Parathyroid adenoma (tissue), 2 donors: ENCODE data around the gene TMA16.
A peak's percentile ranks its signal among the peaks of the same experiment; 100 is the strongest.
"Not testable (repeated sequence)": the region's sequence is repeated elsewhere in the genome, so short reads cannot be mapped to it uniquely, and the experiment has no call there.

Source experiments
- H2AFZ ChIP-seq: fragments of 300-600 bp; sonication (generic); one replicate; pipeline ENCODE4 v1.7.0; 2017; ENCODE audit warnings: antibody characterized with exemption, mild to moderate bottlenecking
- H3K27ac ChIP-seq: fragments of 300-600 bp; sonication (generic); one replicate; pipeline ENCODE4 v1.7.0; 2017
- H3K27me3 ChIP-seq: fragments of 300-600 bp; sonication (generic); one replicate; pipeline ENCODE4 v1.7.0; 2017; ENCODE audit warnings: low read length; ENCODE audit not compliant: control insufficient read depth, insufficient read depth
- H3K36me3 ChIP-seq: fragments of 300-600 bp; sonication (generic); one replicate; pipeline ENCODE4 v1.7.0; 2017; ENCODE audit warnings: low read length; ENCODE audit not compliant: control insufficient read depth, insufficient read depth
- H3K4me1 ChIP-seq: fragments of 300-600 bp; sonication (generic); one replicate; pipeline ENCODE4 v1.7.0; 2017; ENCODE audit warnings: control low read depth
- H3K4me2 ChIP-seq: fragments of 300-600 bp; sonication (generic); one replicate; pipeline ENCODE4 v1.7.0; 2017; ENCODE audit warnings: low read length
- H3K4me3 ChIP-seq: fragments of 300-600 bp; sonication (generic); one replicate; pipeline ENCODE4 v1.7.0; 2017; ENCODE audit warnings: low read depth, low read length
- H3K79me2 ChIP-seq: fragments of 300-600 bp; sonication (generic); one replicate; pipeline ENCODE4 v1.7.0; 2017; ENCODE audit warnings: control low read depth
- H3K9ac ChIP-seq: fragments of 300-600 bp; sonication (generic); one replicate; pipeline ENCODE4 v1.7.0; 2017; ENCODE audit warnings: mild to moderate bottlenecking
- H3K9me3 ChIP-seq: fragments of 300-600 bp; sonication (generic); one replicate; pipeline ENCODE4 v1.7.0; 2017; ENCODE audit warnings: low read length; ENCODE audit not compliant: control insufficient read depth
- CTCF ChIP-seq: fragments of 300-600 bp; sonication (generic); IDR thresholded peaks from one replicate; pipeline ENCODE4 v1.7.0; 2017; ENCODE audit warnings: antibody characterized with exemption, mild to moderate bottlenecking
- donor health status: primary hyperparathyroidism.

The TMA16 gene

GRCh38 chr4:163494360-163495241, at the start of gene TMA16:
TMA16 (plus strand) TSS chr4:163494690; CDS start chr4:163494802, 112 bp downstream.
- no peaks in the 10 kb centered on the region for H3K27me3 ChIP-seq
- H3K4me1 ChIP-seq = no peaks in the 10 kb centered on the region
- H3K27ac ChIP-seq = peak within 1 kb of the TSS; percentile 74
- peak within 1 kb of the TSS; percentile 81 for H3K4me3 ChIP-seq
- no peaks in the 10 kb centered on the region for H3K79me2 ChIP-seq
- no peaks in the 10 kb centered on the region for H3K9me3 ChIP-seq
- H2AFZ ChIP-seq = peak within 1 kb of the TSS; percentile 98
- peak within 1 kb of the TSS; percentile 82 for H3K4me2 ChIP-seq
- no peaks in the 10 kb centered on the region for H3K36me3 ChIP-seq
- H3K9ac ChIP-seq = peak within 1 kb of the TSS; percentile 37
- no peak for TF ChIP-seq CTCF

GRCh38 chr4:163447023-163447422, 47.5 kb upstream of the TMA16 start:
- H2AFZ ChIP-seq, H3K27ac ChIP-seq, H3K9ac ChIP-seq, H3K9me3 ChIP-seq, H3K36me3 ChIP-seq, H3K4me2 ChIP-seq, H3K27me3 ChIP-seq, H3K4me3 ChIP-seq, H3K4me1 ChIP-seq, H3K79me2 ChIP-seq: not testable (repeated sequence)

- Histone ChIP-seq H3K4me2 (no peak overlapping the region), H3K4me1 (no peaks in the 10 kb centered on the region), H3K4me3 (no peak overlapping the region), H3K27me3 (no peaks in the 10 kb centered on the region), H3K27ac (no peak overlapping the region), H3K9me3 (no peaks in the 10 kb centered on the region), H3K79me2 (no peaks in the 10 kb centered on the region), H3K36me3 (peaks cover 5% of the 10 kb centered on the region), H3K9ac (no peak overlapping the region), H2AFZ (no peak overlapping the region)
- TF ChIP-seq CTCF = no peak
Measured at GRCh38 chr4:163447481-163447880, 47.0 kb upstream of the TMA16 start.

GRCh38 chr4:163448540-163449203, 45.8 kb upstream of the TMA16 start:
- H3K36me3 ChIP-seq = peaks cover 5% of the 10 kb centered on the region
- peak overlapping the region; percentile 28 for H2AFZ ChIP-seq
- no peaks in the 10 kb centered on the region for H3K79me2 ChIP-seq
- H3K27me3 ChIP-seq = no peaks in the 10 kb centered on the region
- H3K9me3 ChIP-seq = no peaks in the 10 kb centered on the region
- no peak overlapping the region for H3K9ac ChIP-seq
- no peak overlapping the region for H3K4me3 ChIP-seq
- TF ChIP-seq CTCF = no peak
- no peak overlapping the region for H3K27ac ChIP-seq
- H3K4me2 ChIP-seq = no peak overlapping the region
- no peaks in the 10 kb centered on the region for H3K4me1 ChIP-seq

- TF ChIP-seq CTCF = no peak
- no peak overlapping the region for H3K4me3 ChIP-seq
- H3K27ac ChIP-seq = no peak overlapping the region
- H3K27me3 ChIP-seq = no peaks in the 10 kb centered on the region
- H3K79me2 ChIP-seq = no peaks in the 10 kb centered on the region
- no peak overlapping the region for H3K9ac ChIP-seq
- no peaks in the 10 kb centered on the region for H3K36me3 ChIP-seq
- H2AFZ ChIP-seq = no peak overlapping the region
- no peaks in the 10 kb centered on the region for H3K9me3 ChIP-seq
- H3K4me1 ChIP-seq = no peaks in the 10 kb centered on the region
- H3K4me2 ChIP-seq = no peak overlapping the region
Measured at GRCh38 chr4:163462556-163462955, 31.9 kb upstream of the TMA16 start.
